ENCODE measurements around the gene ZBTB40. TPM values are rescaled to one million over a fixed set of nuclear protein-coding genes. Genes with fewer than 3 reads are reported as not detected.

Gene ZBTB40
- total and polyA plus RNA-seq, 4 donors = 6.6 to 19.3 (median 12.0) TPM

- Histone ChIP-seq H3K27me3 (ENCODE audit: control insufficient read depth in 3 of 3, insufficient read depth in 3 of 3, low read length in 2 of 3) (no peaks in the 10 kb centered on the region), H3K27ac (ENCODE audit: low read depth in 1 of 2, low read length in 1 of 2) (no peak overlapping the region), H3K36me3 (ENCODE audit: control insufficient read depth in 4 of 4, insufficient read depth in 4 of 4, low read length in 4 of 4) (peaks cover 26 to 70% (median 43%) of the 10 kb centered on the region in 4 donors), H3K4me1 (ENCODE audit: control insufficient read depth in 5 of 5, insufficient read depth in 5 of 5, low read length in 5 of 5) (peaks cover 0 to 3% (median 0%) of the 10 kb centered on the region in 5 donors), H3K9ac (ENCODE audit: insufficient read depth in 1 of 2, low read length in 2 of 2) (no peak overlapping the region), H3K4me3 (no peak overlapping the region), H3K9me3 (ENCODE audit: control insufficient read depth in 4 of 4, insufficient read depth in 3 of 4, low read length in 3 of 4) (no peaks in the 10 kb centered on the region)
- DNase-seq (no peak), ATAC-seq (ENCODE audit: insufficient read depth, low FRiP score) (no peak)
- TF ChIP-seq CTCF (IDR thresholded peaks at IDR 0.05; ENCODE audit: control extremely low read depth, extremely low read depth) = no peak
- WGBS, 2 donors = 97 to 99% methylated on average over 7 of the region's 7 CpGs
Measured at GRCh38 chr1:22522221-22522743, 70.6 kb downstream of the ZBTB40 start.

- no peak for DNase-seq
- 57 to 74% methylated on average over 5 of the region's 5 CpGs for WGBS, 2 donors
- peaks cover 25 to 72% (median 34%) of the 10 kb centered on the region in 4 donors for H3K36me3 ChIP-seq (ENCODE audit: control insufficient read depth in 4 of 4, insufficient read depth in 4 of 4, low read length in 4 of 4)
Measured at GRCh38 chr1:22524481-22524880, 72.8 kb downstream of the ZBTB40 start.

GRCh38 chr1:22525211-22525610 is 73.6 kb downstream of the ZBTB40 start:
- ATAC-seq (ENCODE audit: insufficient read depth, low FRiP score) = no peak
- no peak for TF ChIP-seq CTCF (IDR thresholded peaks at IDR 0.05; ENCODE audit: control extremely low read depth, extremely low read depth)
- WGBS, 2 donors = 93 to 94% methylated on average over 3 of the region's 3 CpGs
- peaks cover 22 to 65% (median 31%) of the 10 kb centered on the region in 4 donors for H3K36me3 ChIP-seq (ENCODE audit: control insufficient read depth in 4 of 4, insufficient read depth in 4 of 4, low read length in 4 of 4)
- H3K27me3 ChIP-seq (ENCODE audit: control insufficient read depth in 3 of 3, insufficient read depth in 3 of 3, low read length in 2 of 3) = no peaks in the 10 kb centered on the region
- no peak for DNase-seq
- H3K4me1 ChIP-seq (ENCODE audit: control insufficient read depth in 5 of 5, insufficient read depth in 5 of 5, low read length in 5 of 5) = peaks cover 0 to 7% (median 6%) of the 10 kb centered on the region in 5 donors
- H3K9ac ChIP-seq (ENCODE audit: insufficient read depth in 1 of 2, low read length in 2 of 2) = no peak overlapping the region
- no peaks in the 10 kb centered on the region for H3K9me3 ChIP-seq (ENCODE audit: control insufficient read depth in 4 of 4, insufficient read depth in 3 of 4, low read length in 3 of 4)
- no peak overlapping the region for H3K27ac ChIP-seq (ENCODE audit: low read depth in 1 of 2, low read length in 1 of 2)
- H3K4me3 ChIP-seq = no peak overlapping the region

More at GRCh38 chr1:22524481-22524880, 72.8 kb downstream of the ZBTB40 start:
- Histone ChIP-seq H3K27ac (ENCODE audit: low read depth in 1 of 2, low read length in 1 of 2) (no peak overlapping the region), H3K9me3 (ENCODE audit: control insufficient read depth in 4 of 4, insufficient read depth in 3 of 4, low read length in 3 of 4) (no peaks in the 10 kb centered on the region), H3K9ac (ENCODE audit: insufficient read depth in 1 of 2, low read length in 2 of 2) (no peak overlapping the region), H3K27me3 (ENCODE audit: control insufficient read depth in 3 of 3, insufficient read depth in 3 of 3, low read length in 2 of 3) (no peaks in the 10 kb centered on the region), H3K4me1 (ENCODE audit: control insufficient read depth in 5 of 5, insufficient read depth in 5 of 5, low read length in 5 of 5) (no peaks in the 10 kb centered on the region), H3K4me3 (no peak overlapping the region)
- no peak for ATAC-seq (ENCODE audit: insufficient read depth, low FRiP score)
- TF ChIP-seq CTCF (IDR thresholded peaks at IDR 0.05; ENCODE audit: control extremely low read depth, extremely low read depth) = no peak

GRCh38 chr1:22525646-22526045 is 74.0 kb downstream of the ZBTB40 start:
- H3K4me3 ChIP-seq = no peak overlapping the region
- ATAC-seq (ENCODE audit: insufficient read depth, low FRiP score) (no peak), DNase-seq (no peak)
- no peaks in the 10 kb centered on the region for H3K27me3 ChIP-seq (ENCODE audit: control insufficient read depth in 3 of 3, insufficient read depth in 3 of 3, low read length in 2 of 3)
- TF ChIP-seq CTCF (IDR thresholded peaks at IDR 0.05; ENCODE audit: control extremely low read depth, extremely low read depth) = no peak
- peaks cover 0 to 11% (median 6%) of the 10 kb centered on the region in 5 donors for H3K4me1 ChIP-seq (ENCODE audit: control insufficient read depth in 5 of 5, insufficient read depth in 5 of 5, low read length in 5 of 5)
- H3K9ac ChIP-seq (ENCODE audit: insufficient read depth in 1 of 2, low read length in 2 of 2) = no peak overlapping the region
- no peaks in the 10 kb centered on the region for H3K9me3 ChIP-seq (ENCODE audit: control insufficient read depth in 4 of 4, insufficient read depth in 3 of 4, low read length in 3 of 4)
- WGBS, 2 donors = 92 to 98% methylated on average over 11 of the region's 11 CpGs
- no peak overlapping the region for H3K27ac ChIP-seq (ENCODE audit: low read depth in 1 of 2, low read length in 1 of 2)
- peaks cover 20 to 62% (median 29%) of the 10 kb centered on the region in 4 donors for H3K36me3 ChIP-seq (ENCODE audit: control insufficient read depth in 4 of 4, insufficient read depth in 4 of 4, low read length in 4 of 4)

Data from lung (tissue), 12 donors.